WTC11 (cell line): ENCODE data around the gene GUCA1A.

Experiments used
- CTCF ChIP-seq: fragments of 200-600 bp; IDR thresholded peaks from 2 replicates; pipeline ENCODE4 v1.8.0; 2022; ENCODE audit warnings: antibody characterized with exemption
- ELF4 ChIP-seq: sonication (generic); formaldehyde crosslinking; IDR thresholded peaks from 2 replicates; pipeline ENCODE4 v1.8.1; 2022; ENCODE audit warnings: low read depth, mild to moderate bottlenecking, moderate library complexity, missing genetic modification reagents
- HMGXB4 ChIP-seq: sonication (generic); formaldehyde crosslinking; IDR thresholded peaks from 2 replicates; pipeline ENCODE4 v1.8.1; 2023; ENCODE audit warnings: mild to moderate bottlenecking, moderate library complexity, missing genetic modification reagents
- ZNF423 ChIP-seq: fragments of 250-450 bp; sonication (Bioruptor Pico); IDR thresholded peaks from 2 replicates; pipeline ENCODE4 v2.1.2; 2022; ENCODE audit warnings: mild to moderate bottlenecking, moderate library complexity

- TF ChIP-seq CTCF = no peak
- no peak for TF ChIP-seq HMGXB4 (CRISPR knock-in tag)
- TF ChIP-seq ELF4 = no peak
- TF ChIP-seq ZNF423 (CRISPR knock-in tag) = no peak
Measured at GRCh38 chr6:42211726-42212125, 38.6 kb downstream of the GUCA1A start.
